Stimulated activated CD4-positive, alpha-beta T cell treated with anti-CD3 and anti-CD28 coated beads, Interleukin-2, amount 100 ng/mL, for 4 hours (primary cell): ENCODE results near the gene WWTR1.

Experiments
- DNase-seq: peaks from one replicate; pipeline ENCODE4 v3.0.0-alpha.2; 2020; ENCODE audit warnings: low read depth

WWTR1 gene

DNA sequence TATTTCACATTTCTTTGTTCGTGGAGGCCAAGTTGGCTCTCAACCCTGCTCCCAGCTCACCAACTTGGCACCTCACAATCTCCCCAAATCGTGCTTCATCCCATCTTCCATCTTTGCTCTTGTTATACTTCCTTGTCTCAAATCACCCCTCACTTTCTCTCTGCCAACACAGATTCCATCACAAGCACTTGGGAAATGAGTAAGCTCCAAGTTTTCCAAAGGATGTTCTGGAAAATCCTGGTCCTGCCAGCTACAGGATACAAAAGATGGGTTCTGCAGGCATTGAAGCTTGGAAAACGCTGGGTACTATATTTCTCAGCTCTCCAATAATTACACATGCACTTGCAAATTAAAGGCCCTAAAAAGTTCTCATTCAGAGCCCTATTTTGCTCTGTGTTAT is 187.4 kb downstream of the WWTR1 start:
- no peak for DNase-seq

DNA sequence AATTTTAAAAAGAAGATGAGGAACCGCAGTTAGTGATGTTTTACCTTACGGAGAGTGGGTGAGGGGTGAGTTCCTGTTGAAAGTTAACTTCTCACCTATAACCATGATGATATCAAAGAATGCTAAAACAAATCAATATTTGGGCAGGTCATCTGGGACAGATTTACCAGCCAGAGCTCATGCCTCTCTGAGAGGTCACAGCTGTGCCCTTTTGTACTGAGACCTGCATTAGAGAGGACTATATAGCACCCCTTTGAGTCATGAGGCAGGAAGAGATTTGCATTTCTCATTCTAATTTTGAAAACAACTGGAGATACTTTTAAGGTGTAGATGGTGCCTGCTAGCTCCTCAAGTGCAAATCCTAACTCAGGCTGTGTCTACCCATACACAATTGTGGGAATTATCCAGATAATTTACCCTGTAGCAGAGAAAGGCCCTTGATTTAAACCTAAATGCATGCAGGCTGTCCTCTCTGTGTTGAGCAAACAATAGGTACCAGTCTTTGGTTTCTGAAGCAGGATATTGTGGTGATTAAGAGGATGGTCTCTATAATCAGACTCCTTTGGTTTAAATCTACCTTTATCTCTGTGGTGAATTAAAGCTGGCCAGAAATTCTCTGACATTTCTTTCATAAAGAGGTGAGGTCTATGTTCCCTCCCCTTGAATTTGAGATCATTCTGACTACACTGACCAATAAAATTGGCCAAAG is 189.2 kb downstream of the WWTR1 start:
- DNase-seq: no peak
